HG03442 (cell line): ENCODE measurements around the gene CPNE5.

Experiments
- ATAC-seq: cut with Tn5 transposase; IDR thresholded peaks from one replicate; pipeline ENCODE4 v1.9.1; 2021; ENCODE audit warnings: mild to moderate bottlenecking, moderate library complexity; ENCODE audit not compliant: unreplicated experiment

CPNE5 gene

DNA sequence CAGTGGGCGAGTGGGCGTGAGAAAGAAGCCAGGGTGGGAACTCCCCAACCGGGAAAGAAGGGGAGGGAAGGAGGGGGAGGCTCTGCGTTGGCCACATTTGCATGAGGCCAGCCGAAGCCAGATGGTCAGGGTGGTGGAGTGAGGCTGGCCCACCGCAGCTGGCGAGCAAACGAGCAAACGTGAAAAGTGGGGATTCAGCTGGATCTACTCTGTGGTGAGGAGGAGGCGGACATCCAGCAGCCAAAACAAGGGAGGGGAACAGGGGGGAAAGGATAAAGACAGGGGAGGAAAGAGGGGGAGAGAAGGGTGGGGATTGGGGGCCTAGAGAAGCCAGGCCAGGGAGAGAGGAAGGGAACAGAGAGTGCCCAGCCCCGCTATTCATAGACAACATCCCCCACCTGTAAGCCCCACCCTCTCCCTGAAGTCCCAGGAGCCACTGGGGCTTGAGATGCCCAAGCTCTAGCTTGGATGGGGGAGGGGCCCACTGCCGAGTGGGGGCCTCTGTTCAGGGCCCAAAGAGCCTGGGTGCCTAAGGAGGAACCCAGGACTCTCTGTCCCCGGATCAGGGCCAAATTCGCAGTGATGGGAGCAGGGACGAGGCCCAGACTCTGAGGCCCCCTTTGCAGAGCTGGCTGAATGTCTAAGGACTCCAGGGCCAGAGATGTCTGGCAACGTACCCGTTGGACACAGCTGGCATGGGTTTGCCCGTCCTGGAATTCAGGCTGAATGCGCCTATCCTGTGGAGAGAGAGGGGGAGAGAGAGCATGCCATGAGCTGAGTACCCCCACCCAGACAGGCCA lies 45.1 kb downstream of the CPNE5 start:
- no peak for ATAC-seq

DNA sequence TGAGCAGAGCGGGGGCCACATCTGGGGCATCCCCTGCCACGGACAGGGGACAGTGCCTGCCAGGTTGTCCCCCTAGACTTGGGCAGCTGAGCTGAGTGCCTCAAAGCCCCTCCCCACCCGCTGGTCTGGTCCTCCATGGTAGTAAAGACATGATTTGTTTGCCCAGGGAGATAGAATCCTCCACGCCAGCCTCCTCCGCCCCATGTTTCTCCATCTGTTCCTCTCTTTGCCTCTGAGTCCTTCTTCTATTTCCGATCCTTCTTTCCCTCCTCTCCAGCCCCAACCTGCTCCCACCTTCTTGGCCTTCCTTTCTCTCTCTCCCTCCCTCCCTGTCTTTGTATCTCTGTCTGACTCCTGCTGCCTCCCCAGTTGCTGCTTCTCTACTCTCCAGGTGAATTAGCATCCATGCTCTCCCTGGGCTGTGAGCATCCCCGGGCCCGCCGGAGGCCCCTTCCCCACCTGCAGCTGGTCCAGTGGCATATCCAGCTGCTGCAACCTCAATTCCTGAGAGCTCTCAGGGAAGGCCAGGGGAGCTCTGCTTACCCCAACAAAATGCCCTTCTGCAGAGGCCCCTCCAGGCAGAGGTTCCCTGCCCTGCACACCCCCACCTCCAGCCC lies 45.8 kb downstream of the CPNE5 start:
- ATAC-seq, result no peak

DNA sequence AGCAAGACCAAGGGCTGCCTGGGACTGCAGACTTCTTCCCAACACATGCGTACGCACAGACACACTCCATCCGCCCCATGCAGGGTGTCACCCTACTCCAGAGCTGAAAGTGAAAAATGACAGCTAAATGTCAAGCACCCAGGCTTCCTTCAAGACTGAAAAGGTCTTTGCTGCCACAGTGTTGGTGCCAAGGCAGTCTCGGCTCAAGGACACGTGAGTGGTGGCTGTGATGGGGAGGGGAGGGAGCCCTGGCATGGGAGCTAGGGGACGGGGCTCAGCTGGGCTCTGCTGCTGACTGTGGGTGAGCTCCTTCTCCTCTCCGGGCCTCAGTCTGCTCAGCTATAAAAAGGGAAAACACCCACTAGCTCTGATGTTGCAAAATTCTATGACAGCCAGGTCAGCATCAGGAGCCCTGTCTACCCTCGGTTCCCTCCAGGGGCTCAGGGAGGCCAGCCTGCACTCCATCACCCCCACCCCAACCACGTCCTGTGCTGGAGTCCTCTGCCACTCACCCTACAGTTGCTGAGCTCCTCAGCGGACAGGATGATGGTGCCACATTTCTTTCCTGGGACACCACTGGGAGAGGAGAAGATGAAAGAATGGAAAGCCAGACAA lies 47.6 kb downstream of the CPNE5 start:
- ATAC-seq, result no peak

DNA sequence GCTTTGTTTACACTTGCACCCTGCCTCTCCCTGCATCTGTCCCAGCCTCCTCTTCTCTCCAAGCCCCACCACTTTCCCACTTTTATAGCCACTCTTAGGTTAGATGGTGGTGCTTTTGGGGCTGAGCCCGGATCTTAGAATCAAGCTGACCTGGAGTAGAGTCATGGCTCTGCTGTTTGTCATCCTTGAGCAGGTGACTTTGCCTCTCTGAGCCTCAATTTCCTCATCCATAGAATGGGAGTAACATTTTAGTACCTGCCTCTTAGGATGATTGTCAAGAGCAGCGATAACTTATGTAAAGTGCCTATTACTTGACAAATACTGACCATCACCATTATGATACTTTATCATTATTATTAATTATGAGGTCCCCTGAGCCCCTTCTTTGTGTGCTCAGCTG lies 48.2 kb downstream of the CPNE5 start:
- no peak for ATAC-seq

DNA sequence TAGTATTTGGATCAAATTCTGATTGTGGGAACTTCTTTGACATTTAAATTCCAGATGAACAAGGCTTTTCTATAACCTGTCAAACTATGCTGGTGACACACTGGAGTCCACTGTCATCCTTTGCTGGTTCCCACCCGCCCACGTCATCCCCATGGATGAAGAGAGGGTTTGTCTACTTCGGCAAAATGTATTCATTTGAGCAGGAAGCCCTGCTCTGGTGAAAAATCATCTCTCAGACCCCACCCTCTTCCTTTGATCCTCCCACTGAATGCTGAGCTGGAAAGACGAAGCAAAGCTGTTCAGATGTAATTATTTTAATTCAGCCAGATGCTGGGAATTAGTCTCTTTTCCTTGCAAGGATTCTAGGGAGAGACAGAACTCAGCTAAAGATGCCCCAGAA lies 50.5 kb downstream of the CPNE5 start:
- no peak for ATAC-seq

DNA sequence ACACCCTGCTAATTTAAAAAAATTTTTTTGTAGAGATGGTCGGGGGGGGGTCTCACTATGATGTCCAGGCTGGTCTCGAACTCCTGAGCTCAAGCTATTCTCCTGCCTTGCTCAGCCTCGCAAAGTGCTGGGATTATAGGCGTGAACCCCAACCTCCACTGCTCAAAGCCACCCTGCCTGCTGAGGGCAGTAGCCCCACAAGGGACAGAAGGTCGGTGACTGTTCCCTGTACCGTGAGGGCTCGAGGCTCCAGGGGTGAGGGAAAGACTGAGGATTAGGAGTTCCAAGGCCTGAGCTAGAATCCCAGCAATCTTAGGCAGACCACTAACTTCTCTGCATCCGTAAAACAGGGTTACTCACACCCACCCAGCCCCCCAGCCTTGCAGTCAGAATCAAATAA lies 51.1 kb downstream of the CPNE5 start:
- no peak for ATAC-seq

DNA sequence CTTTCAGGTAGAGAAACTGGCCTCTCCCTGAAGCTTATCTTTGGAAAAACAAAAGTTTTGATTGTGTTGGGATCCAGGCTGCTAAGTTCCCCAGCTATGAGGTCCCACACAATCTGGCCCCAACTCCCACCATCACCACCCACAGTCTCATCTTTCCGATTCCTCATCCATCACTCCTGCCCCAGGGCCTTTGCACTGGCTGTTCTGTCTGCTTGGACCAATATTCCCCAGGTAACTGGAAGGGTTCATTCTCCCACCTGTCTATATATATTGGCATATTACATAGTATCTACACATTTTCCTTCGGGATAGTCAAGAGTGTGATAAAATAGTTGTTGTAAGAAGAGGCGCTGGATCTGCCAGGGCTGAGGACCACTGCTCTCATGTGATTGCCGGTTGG lies 52.0 kb downstream of the CPNE5 start:
- ATAC-seq, result no peak

DNA sequence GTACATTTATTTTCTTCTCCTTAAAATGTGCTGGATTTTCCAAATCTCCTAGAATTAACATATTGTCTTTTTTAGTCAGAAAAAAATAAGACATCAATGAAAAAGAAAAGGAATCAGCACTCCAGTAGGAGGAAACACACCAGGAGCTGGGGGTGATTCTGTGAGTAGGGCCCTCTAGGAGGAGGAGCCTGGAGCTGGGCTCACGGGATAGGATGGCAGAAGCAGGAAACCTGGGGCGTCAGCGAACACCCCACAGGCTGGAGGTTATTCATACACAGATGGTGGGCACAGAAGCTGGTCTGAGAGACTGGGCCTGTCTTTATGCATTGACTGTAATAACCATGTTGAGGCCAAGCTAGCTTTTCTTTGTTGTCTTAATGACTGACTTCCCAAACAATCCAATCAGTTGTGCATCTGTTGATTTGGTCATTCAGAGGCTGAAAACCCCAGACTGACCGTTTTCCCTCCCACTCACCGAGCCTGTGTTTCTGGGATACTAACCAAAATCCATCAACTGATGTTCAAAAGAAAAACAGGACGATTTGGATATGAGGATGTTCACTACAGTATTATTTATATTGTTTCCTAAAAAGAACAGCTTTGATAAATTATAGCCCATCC lies 53.1 kb downstream of the CPNE5 start:
- no peak for ATAC-seq

DNA sequence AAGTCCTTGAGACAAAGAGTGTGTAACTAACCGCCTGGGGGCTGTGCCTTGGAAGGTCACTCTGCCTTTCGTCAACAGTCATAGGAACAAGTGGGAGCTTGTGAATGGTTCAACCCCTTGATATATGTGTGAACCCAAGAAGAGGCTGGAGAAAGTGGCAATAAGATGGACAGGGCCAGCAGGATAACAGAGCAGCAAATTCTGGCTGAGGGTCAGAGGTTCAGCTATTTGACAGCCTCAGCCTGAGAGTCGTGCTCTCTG lies 54.9 kb downstream of the CPNE5 start:
- no peak for ATAC-seq

DNA sequence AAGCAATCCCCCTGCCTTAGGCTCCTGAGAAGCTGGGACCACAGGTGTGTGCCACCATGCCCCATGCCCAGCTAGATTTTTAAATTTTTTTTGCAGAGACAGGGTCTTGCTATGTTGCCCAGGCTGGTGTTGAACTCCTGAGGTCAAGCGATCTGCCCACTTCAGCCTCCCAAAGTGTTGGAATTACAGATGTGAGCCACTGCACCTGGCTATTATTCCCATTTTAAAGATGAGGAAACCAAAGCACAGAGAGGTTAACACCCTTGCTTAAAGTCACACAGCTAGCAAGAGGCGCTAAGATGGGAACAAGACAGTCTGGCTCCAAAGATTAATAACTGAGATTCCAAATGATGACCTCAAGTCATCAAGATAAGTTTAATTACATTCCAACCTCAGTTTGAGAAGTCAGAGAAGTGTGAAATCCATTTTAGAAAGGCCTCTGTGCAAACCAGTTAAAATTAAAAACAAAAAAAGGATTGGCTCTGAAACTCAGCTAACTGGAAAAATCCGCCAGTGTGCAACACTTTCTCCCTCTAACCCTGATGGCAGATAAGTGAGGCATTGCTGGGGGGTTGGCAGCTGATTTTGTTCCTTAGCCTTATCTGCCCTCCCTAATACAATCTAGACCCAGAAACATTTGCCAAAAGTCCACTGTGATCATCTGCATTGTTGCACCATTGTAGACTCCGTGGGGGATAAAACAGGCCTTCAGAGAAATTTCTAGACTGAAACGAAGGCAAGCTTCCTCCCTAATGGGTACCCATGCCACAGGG lies 55.5 kb downstream of the CPNE5 start:
- ATAC-seq, result no peak

DNA sequence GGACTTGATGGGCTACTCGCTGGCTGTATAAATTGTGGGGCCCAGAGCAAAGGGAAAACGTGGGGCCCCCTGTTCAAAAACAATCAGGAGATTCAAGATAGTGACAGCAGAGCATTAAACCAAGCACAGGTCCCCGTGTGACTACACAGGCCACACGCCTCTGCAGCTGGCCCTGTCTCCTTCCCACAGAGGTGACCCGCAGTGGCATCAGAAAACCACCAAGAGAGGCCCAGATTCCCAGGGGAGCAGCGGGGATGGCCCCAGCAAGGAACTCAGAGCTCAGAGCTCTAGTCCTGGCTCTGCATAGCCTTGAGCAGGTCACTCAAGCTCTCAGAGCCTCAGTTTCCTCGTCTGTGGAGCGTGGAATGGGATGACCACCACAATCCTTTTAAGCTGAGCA lies 57.6 kb downstream of the CPNE5 start:
- ATAC-seq, result peak; percentile 53

DNA sequence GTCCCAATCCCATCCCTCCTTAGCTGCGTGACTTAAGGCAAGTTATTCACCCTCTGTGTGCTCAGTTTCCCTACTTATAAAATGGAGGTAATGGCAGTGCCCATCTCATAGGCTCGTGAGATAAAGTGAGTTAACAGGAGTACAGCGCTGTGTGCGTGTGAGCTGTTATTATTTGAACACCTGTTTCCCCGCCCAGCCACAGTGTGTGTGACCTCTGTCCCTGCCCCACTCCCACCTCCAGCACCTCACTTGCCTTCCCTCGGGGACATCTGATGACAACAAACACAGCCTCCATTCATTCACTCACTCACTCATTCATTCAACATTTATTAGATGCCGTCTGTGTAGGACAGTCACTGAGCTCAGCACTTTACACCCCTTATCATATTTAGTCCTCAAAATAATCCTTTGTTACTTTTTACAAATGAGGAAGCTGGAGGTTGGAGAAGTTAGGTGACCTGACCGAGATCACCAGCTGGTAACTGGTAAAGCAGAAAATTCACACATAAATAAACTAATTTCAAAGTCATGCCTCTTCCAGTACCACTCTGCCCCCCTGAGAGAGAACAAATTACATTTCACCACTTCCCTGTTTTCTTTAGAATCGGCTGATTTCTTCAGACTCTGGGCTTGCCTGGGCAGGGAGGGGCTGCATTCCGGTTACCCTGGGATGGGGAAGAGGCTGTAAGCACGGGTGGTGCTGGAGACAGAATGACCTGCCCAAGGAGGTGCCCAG lies 58.6 kb downstream of the CPNE5 start:
- no peak for ATAC-seq

DNA sequence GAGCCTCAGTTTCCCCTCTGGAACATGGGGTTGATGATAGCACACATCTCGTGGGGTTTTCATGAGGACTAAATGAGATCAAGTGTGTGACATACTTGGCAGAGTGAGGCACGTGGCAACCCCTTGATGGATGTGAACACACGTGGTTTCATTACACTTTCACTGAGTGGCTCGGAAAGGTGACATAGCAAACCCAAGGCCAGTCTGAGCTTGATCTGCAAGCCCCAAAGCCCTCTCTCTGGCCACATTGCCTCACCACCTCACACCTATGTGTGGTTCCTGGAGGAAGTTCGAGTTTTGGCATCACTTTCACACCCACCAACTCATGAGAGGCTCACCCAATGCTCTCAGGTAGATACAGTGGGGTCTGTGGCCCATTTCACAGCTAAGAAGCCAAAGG lies 60.0 kb downstream of the CPNE5 start:
- ATAC-seq, result no peak

DNA sequence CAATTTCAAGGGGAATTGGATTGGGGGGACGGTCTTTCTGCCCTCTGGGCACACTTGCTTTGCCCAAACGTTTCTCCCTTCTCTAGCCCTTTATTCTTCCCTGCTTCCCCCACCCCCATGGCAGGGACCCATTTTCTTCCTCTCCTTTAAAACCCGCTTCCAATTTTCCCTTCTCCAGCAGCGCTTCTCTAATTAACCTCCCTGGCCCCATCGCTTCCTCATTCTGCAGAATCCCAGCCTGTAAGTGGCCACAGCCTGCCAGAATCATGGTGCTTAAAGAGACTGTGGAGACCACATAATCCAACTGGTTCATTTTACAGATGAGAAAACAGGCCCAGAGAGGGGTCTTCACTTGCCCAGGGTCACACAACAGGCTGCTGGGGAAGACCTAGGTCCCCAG lies 61.4 kb downstream of the CPNE5 start:
- ATAC-seq, result no peak

DNA sequence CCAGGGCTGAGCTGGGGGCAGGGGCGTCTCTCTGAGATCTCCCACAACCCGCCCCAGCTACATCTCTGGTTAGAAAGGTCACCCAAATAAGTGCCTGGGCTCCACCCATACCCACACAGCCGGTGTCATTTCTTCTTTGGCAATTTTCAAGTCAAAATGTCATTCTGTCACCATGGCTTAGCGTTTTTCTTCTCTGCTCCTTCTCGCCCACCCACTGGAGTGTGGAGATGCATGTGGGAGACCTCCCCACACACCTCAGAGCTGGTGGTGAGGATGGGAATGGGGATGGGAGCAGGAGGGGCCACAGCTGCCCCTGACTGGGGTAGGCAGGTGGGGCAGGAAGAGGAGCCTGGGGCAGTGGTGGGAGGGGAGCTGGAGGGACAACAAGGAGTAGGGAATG lies 63.1 kb downstream of the CPNE5 start:
- no peak for ATAC-seq

DNA sequence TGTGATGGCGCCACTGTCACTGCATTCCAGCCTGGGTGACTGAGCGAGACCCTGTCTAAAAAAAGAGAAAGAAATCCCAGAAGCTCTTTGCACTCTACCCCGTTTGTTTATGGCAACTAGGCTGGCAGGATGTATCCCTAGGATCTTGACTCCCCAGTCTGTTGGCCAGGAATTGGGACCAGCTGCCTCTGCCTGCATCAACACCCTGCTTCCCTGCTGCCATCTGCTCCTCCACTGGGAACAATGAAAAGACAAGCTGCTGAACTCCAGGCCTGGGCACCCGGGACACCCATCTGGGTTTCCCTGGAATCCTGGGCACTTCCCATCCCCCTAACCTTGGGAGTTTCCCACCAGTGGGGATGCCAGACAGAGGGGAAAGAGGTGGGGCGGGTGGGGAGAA lies 64.9 kb downstream of the CPNE5 start:
- ATAC-seq, result no peak

DNA sequence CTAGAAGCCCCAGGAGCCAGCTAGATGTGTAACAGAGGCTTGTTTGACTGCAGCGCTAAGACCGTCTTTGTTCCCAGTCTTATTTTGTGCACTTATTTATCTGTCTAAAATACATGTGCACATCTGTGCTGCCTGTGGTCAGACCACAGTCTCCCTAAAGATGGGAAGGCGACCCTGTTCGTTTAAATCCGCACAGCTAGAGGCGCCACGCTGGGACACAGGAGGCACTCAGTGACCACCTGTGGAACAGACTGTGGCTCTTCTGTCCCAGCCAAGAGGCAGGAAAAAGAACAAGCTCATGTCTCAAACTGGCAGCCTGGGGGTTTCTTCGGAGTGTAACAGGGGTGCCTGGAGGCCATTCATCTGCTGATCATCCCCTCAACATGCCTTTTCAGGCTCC lies 66.8 kb downstream of the CPNE5 start:
- no peak for ATAC-seq

DNA sequence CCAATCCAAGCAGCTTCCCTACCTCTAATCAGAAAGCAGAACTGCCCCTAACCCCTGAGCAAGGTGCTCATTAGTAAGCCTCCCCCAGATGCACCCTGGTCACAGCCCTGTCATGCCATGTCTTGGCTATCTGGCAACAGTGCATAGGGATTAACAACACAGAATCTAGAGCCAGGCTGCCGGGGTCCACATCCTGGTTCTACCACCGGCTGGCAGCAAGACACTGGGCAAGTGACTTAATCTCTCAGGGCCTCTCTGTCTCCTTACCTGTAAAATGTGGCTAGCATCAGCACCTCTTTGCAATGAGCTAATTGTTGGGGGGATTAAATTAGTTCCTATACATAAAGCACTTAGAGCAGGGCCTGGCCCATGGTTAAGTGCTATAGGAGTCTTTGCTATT lies 68.1 kb downstream of the CPNE5 start:
- no peak for ATAC-seq

DNA sequence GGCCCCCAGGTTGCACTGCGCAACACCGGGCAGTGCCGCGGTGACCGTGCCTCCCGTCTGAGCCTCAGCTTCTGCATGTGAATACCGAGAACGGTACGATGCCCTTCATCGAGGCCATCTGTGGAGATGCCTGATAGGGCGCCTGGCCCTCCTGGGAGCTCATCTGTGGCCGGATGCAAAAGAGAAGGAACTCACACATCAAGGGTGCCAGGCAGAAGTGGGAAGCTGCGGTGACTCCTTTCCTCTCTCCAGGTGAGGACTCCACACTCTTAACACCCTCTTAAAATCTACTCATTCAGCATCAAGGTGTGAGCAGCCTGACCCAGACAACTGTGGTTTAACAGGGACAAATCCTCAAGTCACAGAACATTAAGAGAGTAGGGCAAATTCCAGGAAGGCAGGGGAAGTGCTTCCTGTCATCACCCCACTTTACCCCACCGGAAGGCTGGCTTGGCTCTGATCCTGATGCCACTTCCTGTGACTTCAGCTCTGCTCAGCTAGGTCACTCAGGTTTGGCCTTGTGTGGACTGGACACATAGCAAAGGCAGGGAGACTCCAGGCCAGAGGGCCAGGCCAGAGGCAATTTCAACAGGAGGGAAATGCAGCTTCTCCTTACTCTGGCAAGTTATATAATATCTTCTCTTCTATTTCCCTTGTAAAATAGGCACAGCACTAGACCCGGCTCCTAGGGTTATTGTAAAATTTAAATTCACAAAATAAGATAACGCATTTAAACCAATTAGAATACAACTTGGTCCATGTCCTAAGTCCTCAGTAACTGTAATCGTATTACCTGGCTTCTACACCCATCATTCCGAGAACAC lies 69.4 kb downstream of the CPNE5 start:
- no peak for ATAC-seq

DNA sequence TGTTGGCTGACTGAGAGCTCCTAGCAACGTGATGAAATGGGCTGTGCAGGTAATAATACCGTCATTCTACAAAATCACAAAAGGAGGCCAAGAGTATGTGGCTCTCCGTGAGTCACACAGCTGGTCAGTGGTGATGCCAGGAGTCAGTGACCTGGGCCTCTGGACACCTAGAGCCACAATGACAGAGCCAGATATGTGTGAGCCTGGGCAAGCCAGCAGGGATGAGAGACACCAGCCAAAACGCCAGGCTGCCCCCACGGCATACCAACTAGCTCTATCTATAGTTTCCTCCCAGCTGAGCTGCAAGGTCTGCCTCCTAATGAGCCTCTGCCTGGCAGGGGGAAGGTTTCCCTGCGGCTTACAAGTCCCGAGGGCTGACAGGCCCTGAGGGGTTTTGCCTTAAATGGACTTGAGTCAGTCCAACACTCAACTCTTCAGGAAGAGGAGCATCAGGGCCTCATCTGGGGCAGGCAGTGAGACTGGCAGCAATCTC lies 70.0 kb downstream of the CPNE5 start:
- no peak for ATAC-seq
